Trophoblast cell (in vitro differentiated cells and primary cell): Measurements from ENCODE around the gene JAM3.
"Not testable (repeated sequence)": the region's sequence is repeated elsewhere in the genome, so short reads cannot be mapped to it uniquely, and the experiment has no call there.

ENCODE experiments used
- DNase-seq, 2 donors: peaks; one replicate each; pipeline ENCODE4 v3.0.0-alpha.2; 2016
- H2AFZ ChIP-seq: 2 replicates; pipeline ENCODE4 v1.6.1; 2013; ENCODE audit warnings: low read length, moderate library complexity, mild to moderate bottlenecking; ENCODE audit not compliant: insufficient read depth, poor library complexity
- H2AK5ac ChIP-seq: 2 replicates; pipeline ENCODE4 v1.6.1; 2013; ENCODE audit warnings: mild to moderate bottlenecking, low read length
- H2BK120ac ChIP-seq: 2 replicates; pipeline ENCODE4 v1.6.1; 2013; ENCODE audit warnings: low read length, mild to moderate bottlenecking, moderate library complexity; ENCODE audit not compliant: insufficient read depth, poor library complexity
- H2BK12ac ChIP-seq: 2 replicates; pipeline ENCODE4 v1.6.1; 2013; ENCODE audit warnings: mild to moderate bottlenecking, low read length, moderate library complexity
- H2BK5ac ChIP-seq: 2 replicates; pipeline ENCODE4 v1.6.1; 2013; ENCODE audit warnings: low read length, low read depth, moderate library complexity, mild to moderate bottlenecking; ENCODE audit not compliant: poor library complexity
- H3K14ac ChIP-seq: 2 replicates; pipeline ENCODE4 v1.6.1; 2013; ENCODE audit warnings: mild to moderate bottlenecking, low read length
- H3K18ac ChIP-seq: 2 replicates; pipeline ENCODE4 v1.6.1; 2013; ENCODE audit warnings: mild to moderate bottlenecking, low read length
- H3K23ac ChIP-seq: 2 replicates; pipeline ENCODE4 v1.6.1; 2013; ENCODE audit warnings: low read length
- H3K27ac ChIP-seq: 2 replicates; pipeline ENCODE4 v1.5.1; 2013; ENCODE audit warnings: low read depth, mild to moderate bottlenecking, inconsistent platforms, low read length, moderate library complexity
- H3K27me3 ChIP-seq: 2 replicates; pipeline ENCODE4 v1.6.1; 2013; ENCODE audit warnings: inconsistent platforms, mild to moderate bottlenecking, low read length, moderate library complexity; ENCODE audit not compliant: insufficient read depth
- H3K36me3 ChIP-seq, 2 experiments: 1 replicate in 1 of 2; 2 replicates in 1 of 2; pipeline ENCODE4 v1.6.1; 2013; ENCODE audit warnings: low read length in 2 of 2, mild to moderate bottlenecking in 2 of 2, moderate library complexity in 1 of 2; ENCODE audit not compliant: insufficient read depth in 2 of 2, control insufficient read depth in 1 of 2
- H3K4ac ChIP-seq: 2 replicates; pipeline ENCODE4 v1.6.1; 2013; ENCODE audit warnings: low read depth, mild to moderate bottlenecking, low read length, moderate library complexity
- H3K4me1 ChIP-seq, 2 experiments: 1 replicate in 1 of 2; 2 replicates in 1 of 2; pipeline ENCODE4 v1.6.1; 2013; ENCODE audit warnings: low read length in 2 of 2, mild to moderate bottlenecking in 2 of 2, moderate library complexity in 1 of 2; ENCODE audit not compliant: insufficient read depth in 2 of 2, control insufficient read depth in 1 of 2
- H3K4me2 ChIP-seq: 2 replicates; pipeline ENCODE4 v1.6.1; 2013; ENCODE audit warnings: inconsistent platforms, mild to moderate bottlenecking, low read length, moderate library complexity
- H3K4me3 ChIP-seq: 2 replicates; pipeline ENCODE4 v1.5.1; 2013; ENCODE audit warnings: mild to moderate bottlenecking, low read depth, low read length, inconsistent platforms
- H3K79me1 ChIP-seq: one replicate; pipeline ENCODE4 v1.6.1; 2013; ENCODE audit warnings: low read length
- H3K79me2 ChIP-seq: 2 replicates; pipeline ENCODE4 v1.6.1; 2013; ENCODE audit warnings: low read length, mild to moderate bottlenecking; ENCODE audit not compliant: control insufficient read depth, insufficient read depth, poor library complexity
- H3K9ac ChIP-seq: 2 replicates; pipeline ENCODE4 v1.6.1; 2013; ENCODE audit warnings: mild to moderate bottlenecking, low read length
- H3K9me3 ChIP-seq: 2 replicates; pipeline ENCODE4 v1.6.1; 2013; ENCODE audit warnings: low read depth, mild to moderate bottlenecking, control low read depth, inconsistent platforms, low read length; ENCODE audit not compliant: insufficient read depth
- H4K12ac ChIP-seq: 2 replicates; pipeline ENCODE4 v1.6.1; 2013; ENCODE audit warnings: low read depth, mild to moderate bottlenecking, low read length, moderate library complexity
- H4K8ac ChIP-seq: 2 replicates; pipeline ENCODE4 v1.6.1; 2013; ENCODE audit warnings: low read depth, mild to moderate bottlenecking, low read length, moderate library complexity
- H4K91ac ChIP-seq: one replicate; pipeline ENCODE4 v1.6.1; 2013; ENCODE audit warnings: low read depth, mild to moderate bottlenecking, low read length, moderate library complexity
- WGBS: extraction: QIAGEN DNeasy Blood & Tissue Kit; methylation state at CpG from one replicate; pipeline ENCODE4 v1.1.7; 2013; ENCODE audit warnings: missing lambda C conversion rate; ENCODE audit not compliant: insufficient read length, insufficient coverage; ENCODE audit errors: extremely low coverage; 5-methylcytosine and 5-hydroxymethylcytosine counted together

The JAM3 gene

GRCh38 chr11:134110252-134110815 lies 41.5 kb downstream of the JAM3 start:
- Histone ChIP-seq H3K79me1 (no peaks in the 10 kb centered on the region), H3K36me3 (no peaks in the 10 kb centered on the region), H3K14ac (no peak overlapping the region), H4K91ac (no peak overlapping the region), H3K4me3 (no peak overlapping the region), H3K27me3 (no peaks in the 10 kb centered on the region), H3K9me3 (no peaks in the 10 kb centered on the region), H4K8ac (no peak overlapping the region), H2AFZ (no peak overlapping the region), H3K18ac (no peak overlapping the region), H2BK5ac (no peak overlapping the region), H2BK120ac (no peak overlapping the region), H3K4me2 (no peak overlapping the region), H3K27ac (no peak overlapping the region), H4K12ac (no peak overlapping the region), H3K4me1 (no peaks in the 10 kb centered on the region), H2BK12ac (no peak overlapping the region), H2AK5ac (no peak overlapping the region), H3K9ac (no peak overlapping the region), H3K23ac (no peak overlapping the region), H3K4ac (no peak overlapping the region), H3K79me2 (no peaks in the 10 kb centered on the region)
- no peak for DNase-seq
- WGBS: no CpG with 5 or more reads among the region's 5 CpGs

GRCh38 chr11:134113787-134114186 lies 44.9 kb downstream of the JAM3 start:
- not testable (repeated sequence) for H3K27me3 ChIP-seq, H3K36me3 ChIP-seq, H3K4ac ChIP-seq, DNase-seq, H3K4me2 ChIP-seq, H3K18ac ChIP-seq, H3K23ac ChIP-seq, H2AFZ ChIP-seq, H2AK5ac ChIP-seq, H3K79me1 ChIP-seq, H3K9ac ChIP-seq, H4K8ac ChIP-seq, H2BK120ac ChIP-seq, H2BK12ac ChIP-seq, H3K79me2 ChIP-seq, H4K12ac ChIP-seq, H2BK5ac ChIP-seq, H3K9me3 ChIP-seq, H3K4me3 ChIP-seq, H4K91ac ChIP-seq, H3K4me1 ChIP-seq, H3K27ac ChIP-seq, H3K14ac ChIP-seq
- WGBS: no CpG with 5 or more reads among the region's 1 CpG

- no peak overlapping the region for H4K8ac ChIP-seq
- no peaks in the 10 kb centered on the region for H3K27me3 ChIP-seq
- H3K9me3 ChIP-seq: no peaks in the 10 kb centered on the region
- no peak overlapping the region for H3K14ac ChIP-seq
- H2BK12ac ChIP-seq: no peak overlapping the region
- H3K9ac ChIP-seq: no peak overlapping the region
- no peak overlapping the region for H3K4me2 ChIP-seq
- no peak overlapping the region for H3K4me3 ChIP-seq
- H2BK120ac ChIP-seq: no peak overlapping the region
- H2AFZ ChIP-seq: no peak overlapping the region
- H3K18ac ChIP-seq: no peak overlapping the region
- H2AK5ac ChIP-seq: no peak overlapping the region
- H3K4me1 ChIP-seq: peaks cover 6 to 9% of the 10 kb centered on the region in 2 experiments
- no peak for DNase-seq
- WGBS: no CpG with 5 or more reads among the region's 1 CpG
- no peak overlapping the region for H3K23ac ChIP-seq
- H3K27ac ChIP-seq: no peak overlapping the region
- H2BK5ac ChIP-seq: no peak overlapping the region
- H3K36me3 ChIP-seq: no peaks in the 10 kb centered on the region
- H4K12ac ChIP-seq: no peak overlapping the region
- H3K79me1 ChIP-seq: peaks cover 2% of the 10 kb centered on the region
- no peak overlapping the region for H4K91ac ChIP-seq
- H3K79me2 ChIP-seq: no peaks in the 10 kb centered on the region
- H3K4ac ChIP-seq: no peak overlapping the region
Measured at GRCh38 chr11:134116210-134116609, 47.3 kb downstream of the JAM3 start.

- Histone ChIP-seq H3K79me1 (peaks cover 2% of the 10 kb centered on the region), H2BK5ac (no peak overlapping the region)
Measured at GRCh38 chr11:134118006-134118405, 49.1 kb downstream of the JAM3 start.

More at GRCh38 chr11:134118006-134118405, 49.1 kb downstream of the JAM3 start:
- no peak overlapping the region for H3K4me2 ChIP-seq
- H3K23ac ChIP-seq: no peak overlapping the region
- no peak overlapping the region for H3K4ac ChIP-seq
- H2BK120ac ChIP-seq: no peak overlapping the region
- H3K79me2 ChIP-seq: no peaks in the 10 kb centered on the region
- no peak overlapping the region for H3K14ac ChIP-seq
- H4K12ac ChIP-seq: no peak overlapping the region
- no peak overlapping the region for H3K18ac ChIP-seq
- H3K27ac ChIP-seq: no peak overlapping the region
- H3K27me3 ChIP-seq: no peaks in the 10 kb centered on the region
- no peak overlapping the region for H2BK12ac ChIP-seq
- no peak overlapping the region for H3K9ac ChIP-seq
- no peak overlapping the region for H3K4me3 ChIP-seq
- H2AK5ac ChIP-seq: no peak overlapping the region
- H2AFZ ChIP-seq: no peak overlapping the region
- peaks cover 9 to 13% of the 10 kb centered on the region in 2 experiments for H3K4me1 ChIP-seq
- no peaks in the 10 kb centered on the region for H3K36me3 ChIP-seq
- H3K9me3 ChIP-seq: no peaks in the 10 kb centered on the region
- no peak overlapping the region for H4K91ac ChIP-seq
- no peak for DNase-seq
- H4K8ac ChIP-seq: no peak overlapping the region
